ENCODE measurements around the gene CFP. TPM values are rescaled to one million over a fixed set of nuclear protein-coding genes. Genes with fewer than 3 reads are reported as not detected.

CFP gene
- total and polyA plus RNA-seq, 5 donors from 2014 or later = 6.2 to 18.7 (median 11.7) TPM

DNA sequence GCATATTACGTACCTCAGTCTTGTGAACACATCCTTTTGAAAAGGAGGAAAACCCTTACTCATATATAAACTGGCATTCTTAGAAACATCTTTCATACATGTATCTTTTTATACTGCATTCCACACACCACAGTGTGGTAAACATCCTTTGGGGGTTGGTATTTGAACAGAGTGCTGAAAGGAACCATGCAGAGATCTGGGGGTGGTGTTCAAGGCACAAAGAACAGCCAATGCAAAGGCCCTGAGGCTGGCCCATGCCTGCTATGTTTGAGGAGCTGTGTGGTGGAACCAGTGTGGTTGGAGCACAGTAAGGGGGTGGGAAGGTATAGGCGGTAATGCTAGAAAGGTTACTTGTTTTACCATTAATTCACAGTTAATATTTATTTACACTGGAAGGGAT is 18.6 kb upstream of the CFP start:
- H3K27ac ChIP-seq (ENCODE audit: insufficient read depth, low read length, poor library complexity, severe bottlenecking) = peak overlapping the region; percentile 23
- H3K27me3 Mint-ChIP-seq = no peaks in the 10 kb centered on the region
- H3K9me3 ChIP-seq (ENCODE audit: control insufficient read depth in 2 of 2, low read length in 2 of 2) = no peaks in the 10 kb centered on the region
- H3K4me3 Mint-ChIP-seq = peak overlapping the region; percentile 88 to 93 (median 90)
- H3K27ac Mint-ChIP-seq = peak overlapping the region; percentile 21 to 84 (median 43)
- peak overlapping the region; percentile 75 for H3K4me3 ChIP-seq (ENCODE audit: low read depth, low read length)
- H3K4me1 Mint-ChIP-seq = peaks cover 8 to 66% (median 35%) of the 10 kb centered on the region in 4 donors
- no peaks in the 10 kb centered on the region for H3K27me3 ChIP-seq (ENCODE audit: control insufficient read depth, insufficient read depth, low read length)
- DNase-seq (peak in 1 of 3 donors; percentile 68), ATAC-seq (ENCODE audit: low read depth in 2 of 2) (no peak)
- no peaks in the 10 kb centered on the region for H3K9me3 Mint-ChIP-seq
- peaks cover 3% of the 10 kb centered on the region for H3K36me3 Mint-ChIP-seq
- H3K4me1 ChIP-seq (ENCODE audit: control insufficient read depth, insufficient read depth, low read length, poor library complexity, severe bottlenecking) = peaks cover 31% of the 10 kb centered on the region
- H3K36me3 ChIP-seq (ENCODE audit: control insufficient read depth, insufficient read depth, low read length) = peaks cover 7% of the 10 kb centered on the region

DNA sequence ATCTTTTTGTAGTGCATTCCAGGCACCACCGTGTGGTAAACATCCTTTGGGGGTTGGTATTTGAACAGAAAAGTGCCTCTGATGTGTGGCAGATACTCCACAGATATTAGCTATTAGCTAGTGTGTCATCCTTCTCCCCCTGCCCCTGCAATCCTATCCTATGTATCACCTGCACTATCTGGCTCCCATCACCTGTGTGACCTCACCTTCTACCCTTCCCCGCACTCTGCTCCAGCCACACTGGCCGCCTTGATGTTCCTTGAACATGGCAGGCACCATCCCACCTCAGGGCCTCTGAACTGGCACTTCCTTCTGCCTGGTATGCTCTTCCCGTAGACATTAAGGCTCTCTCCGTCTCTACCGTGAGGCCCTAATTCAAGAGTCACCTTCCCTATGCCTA is 16.9 kb upstream of the CFP start:
- H3K27me3 ChIP-seq (ENCODE audit: control insufficient read depth, insufficient read depth, low read length) = no peaks in the 10 kb centered on the region
- no peak overlapping the region for H3K27ac ChIP-seq (ENCODE audit: insufficient read depth, low read length, poor library complexity, severe bottlenecking)
- Mint-ChIP-seq H3K27ac (peak overlapping the region in 1 of 3 donors; percentile 70), H3K27me3 (no peaks in the 10 kb centered on the region), H3K4me1 (peaks cover 8 to 63% (median 33%) of the 10 kb centered on the region in 4 donors), H3K4me3 (peak overlapping the region in 3 of 4 donors; percentile 6 to 93 (median 58)), H3K36me3 (peaks cover 3% of the 10 kb centered on the region), H3K9me3 (no peaks in the 10 kb centered on the region)
- no peaks in the 10 kb centered on the region for H3K9me3 ChIP-seq (ENCODE audit: control insufficient read depth in 2 of 2, low read length in 2 of 2)
- no peak for DNase-seq
- H3K36me3 ChIP-seq (ENCODE audit: control insufficient read depth, insufficient read depth, low read length) = peaks cover 8% of the 10 kb centered on the region
- no peak for ATAC-seq (ENCODE audit: low read depth in 2 of 2)
- no peak overlapping the region for H3K4me3 ChIP-seq (ENCODE audit: low read depth, low read length)
- peaks cover 30% of the 10 kb centered on the region for H3K4me1 ChIP-seq (ENCODE audit: control insufficient read depth, insufficient read depth, low read length, poor library complexity, severe bottlenecking)

DNA sequence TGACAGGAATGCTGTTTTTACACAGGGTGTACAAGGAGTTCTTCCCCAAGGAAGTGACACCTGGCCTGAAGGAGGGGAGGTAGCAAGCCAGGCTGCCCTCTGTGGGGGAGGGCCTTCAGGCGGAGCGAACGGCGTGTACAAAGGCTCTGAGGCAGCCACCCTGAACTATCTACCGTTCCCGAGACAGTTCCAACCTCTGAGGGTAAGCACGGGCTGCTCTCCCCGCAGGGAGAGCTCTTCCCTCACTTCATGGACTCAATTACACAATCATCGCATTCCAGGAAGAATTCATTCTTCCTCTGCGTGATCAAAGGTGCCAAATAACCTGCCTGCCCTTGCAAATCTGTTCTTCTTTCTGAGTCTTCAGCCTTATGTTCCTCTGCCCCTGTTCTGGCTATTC is 15.8 kb upstream of the CFP start:
- no peak overlapping the region for H3K4me3 ChIP-seq (ENCODE audit: low read depth, low read length)
- ATAC-seq (ENCODE audit: low read depth in 2 of 2) (no peak), DNase-seq (no peak)
- peaks cover 25% of the 10 kb centered on the region for H3K4me1 ChIP-seq (ENCODE audit: control insufficient read depth, insufficient read depth, low read length, poor library complexity, severe bottlenecking)
- Mint-ChIP-seq H3K36me3 (peaks cover 7% of the 10 kb centered on the region), H3K9me3 (no peaks in the 10 kb centered on the region), H3K27me3 (no peaks in the 10 kb centered on the region), H3K4me3 (no peak overlapping the region), H3K27ac (peak overlapping the region in 1 of 3 donors; percentile 11), H3K4me1 (peaks cover 1 to 55% (median 25%) of the 10 kb centered on the region in 4 donors)
- no peaks in the 10 kb centered on the region for H3K9me3 ChIP-seq (ENCODE audit: control insufficient read depth in 2 of 2, low read length in 2 of 2)
- H3K36me3 ChIP-seq (ENCODE audit: control insufficient read depth, insufficient read depth, low read length) = peaks cover 18% of the 10 kb centered on the region
- no peaks in the 10 kb centered on the region for H3K27me3 ChIP-seq (ENCODE audit: control insufficient read depth, insufficient read depth, low read length)
- no peak overlapping the region for H3K27ac ChIP-seq (ENCODE audit: insufficient read depth, low read length, poor library complexity, severe bottlenecking)

DNA sequence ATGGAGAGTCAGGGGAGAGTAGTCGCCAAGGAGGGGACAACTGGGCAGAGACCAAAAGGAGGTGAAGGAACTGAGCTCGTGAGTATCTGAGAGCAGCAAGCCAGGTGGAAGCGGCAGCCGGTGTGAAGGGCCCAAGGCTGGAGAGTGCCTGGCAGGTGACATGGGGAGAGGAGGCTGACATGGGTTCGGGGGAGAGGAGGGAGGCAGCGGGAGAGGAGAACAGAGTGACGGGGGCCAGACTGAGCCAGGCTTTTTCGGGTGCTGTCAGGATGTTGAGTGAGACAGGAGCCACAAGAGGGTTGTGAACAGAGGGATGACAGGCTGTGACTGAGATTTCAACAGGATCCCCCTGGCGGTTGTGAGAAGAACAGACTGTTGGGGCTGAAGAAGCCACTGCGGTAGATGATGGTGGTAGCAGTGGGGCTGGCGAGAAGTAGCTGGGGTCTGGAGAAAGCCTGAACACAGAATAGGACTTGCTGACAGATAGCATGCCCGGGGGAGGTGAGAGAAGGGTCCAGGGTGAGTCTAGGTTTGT is 14.9 kb upstream of the CFP start:
- Histone ChIP-seq H3K27me3 (ENCODE audit: control insufficient read depth, insufficient read depth, low read length) (no peaks in the 10 kb centered on the region), H3K27ac (ENCODE audit: insufficient read depth, low read length, poor library complexity, severe bottlenecking) (no peak overlapping the region), H3K36me3 (ENCODE audit: control insufficient read depth, insufficient read depth, low read length) (peaks cover 24% of the 10 kb centered on the region), H3K9me3 (ENCODE audit: control insufficient read depth in 2 of 2, low read length in 2 of 2) (no peaks in the 10 kb centered on the region), H3K4me3 (ENCODE audit: low read depth, low read length) (no peak overlapping the region), H3K4me1 (ENCODE audit: control insufficient read depth, insufficient read depth, low read length, poor library complexity, severe bottlenecking) (peaks cover 25% of the 10 kb centered on the region)
- Mint-ChIP-seq H3K4me1 (peaks cover 4 to 55% (median 28%) of the 10 kb centered on the region in 4 donors), H3K36me3 (peaks cover 16% of the 10 kb centered on the region), H3K9me3 (no peaks in the 10 kb centered on the region), H3K27me3 (no peaks in the 10 kb centered on the region), H3K27ac (peak overlapping the region; percentile 33 to 78 (median 52)), H3K4me3 (peak overlapping the region in 2 of 4 donors; percentile 17 to 67)
- ATAC-seq (ENCODE audit: low read depth in 2 of 2) (no peak), DNase-seq (no peak)

DNA sequence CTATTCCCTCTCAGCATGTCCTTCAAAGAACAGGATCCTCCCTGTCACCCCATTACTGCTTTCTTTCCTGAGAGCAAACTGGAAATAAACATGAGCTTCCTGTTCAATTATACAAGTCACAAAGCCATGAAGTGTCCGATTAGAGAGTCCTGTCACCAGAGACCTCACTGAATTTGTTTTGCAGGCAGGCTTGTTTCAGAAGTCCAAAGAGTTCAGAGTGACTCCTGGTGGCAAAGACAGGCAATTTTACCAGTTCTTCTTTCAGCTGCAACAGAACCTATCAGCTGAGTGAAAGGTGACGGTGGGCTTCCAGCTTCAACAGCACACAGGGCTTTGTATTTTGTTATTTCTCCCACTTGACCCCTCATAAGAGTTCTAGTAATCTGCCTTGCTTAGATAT is 14.2 kb upstream of the CFP start:
- Histone ChIP-seq H3K4me1 (ENCODE audit: control insufficient read depth, insufficient read depth, low read length, poor library complexity, severe bottlenecking) (peaks cover 19% of the 10 kb centered on the region), H3K4me3 (ENCODE audit: low read depth, low read length) (no peak overlapping the region), H3K9me3 (ENCODE audit: control insufficient read depth in 2 of 2, low read length in 2 of 2) (no peaks in the 10 kb centered on the region), H3K36me3 (ENCODE audit: control insufficient read depth, insufficient read depth, low read length) (peaks cover 26% of the 10 kb centered on the region), H3K27me3 (ENCODE audit: control insufficient read depth, insufficient read depth, low read length) (no peaks in the 10 kb centered on the region), H3K27ac (ENCODE audit: insufficient read depth, low read length, poor library complexity, severe bottlenecking) (no peak overlapping the region)
- Mint-ChIP-seq H3K27ac (peak overlapping the region in 1 of 3 donors; percentile 33), H3K27me3 (no peaks in the 10 kb centered on the region), H3K4me1 (peaks cover 5 to 48% (median 28%) of the 10 kb centered on the region in 4 donors), H3K4me3 (no peak overlapping the region), H3K36me3 (peaks cover 19% of the 10 kb centered on the region), H3K9me3 (no peaks in the 10 kb centered on the region)
- DNase-seq (peak in 1 of 3 donors; percentile 41), ATAC-seq (ENCODE audit: low read depth in 2 of 2) (no peak)

DNA sequence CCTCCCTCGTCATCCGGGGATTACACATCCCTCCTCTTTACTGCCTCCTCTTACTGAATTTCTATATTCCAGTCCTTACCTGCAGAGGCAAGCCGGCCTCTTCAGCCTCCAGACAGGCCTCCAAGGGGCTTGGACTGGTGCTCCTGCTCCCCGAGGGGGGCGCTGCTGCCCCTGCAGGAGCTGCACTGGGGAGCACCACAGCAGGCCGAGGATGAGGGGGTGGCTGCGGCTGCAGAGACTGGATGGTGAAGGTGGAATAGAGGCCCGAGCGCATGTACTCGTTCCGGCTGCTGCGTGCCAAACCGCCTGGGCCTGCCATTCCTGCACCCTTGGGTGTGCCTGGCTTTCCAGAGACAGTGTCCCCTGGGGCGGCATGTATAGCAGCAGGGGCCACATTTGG is 9.1 kb upstream of the CFP start:
- no peaks in the 10 kb centered on the region for H3K9me3 Mint-ChIP-seq
- Histone ChIP-seq H3K4me3 (ENCODE audit: low read depth, low read length) (no peak overlapping the region), H3K36me3 (ENCODE audit: control insufficient read depth, insufficient read depth, low read length) (peaks cover 52% of the 10 kb centered on the region), H3K9me3 (ENCODE audit: control insufficient read depth in 2 of 2, low read length in 2 of 2) (no peaks in the 10 kb centered on the region), H3K4me1 (ENCODE audit: control insufficient read depth, insufficient read depth, low read length, poor library complexity, severe bottlenecking) (peaks cover 4% of the 10 kb centered on the region), H3K27me3 (ENCODE audit: control insufficient read depth, insufficient read depth, low read length) (no peaks in the 10 kb centered on the region), H3K27ac (ENCODE audit: insufficient read depth, low read length, poor library complexity, severe bottlenecking) (no peak overlapping the region)
- H3K36me3 Mint-ChIP-seq = peaks cover 30% of the 10 kb centered on the region
- peaks cover 3 to 18% (median 5%) of the 10 kb centered on the region in 4 donors for H3K4me1 Mint-ChIP-seq
- ATAC-seq (ENCODE audit: low read depth in 2 of 2) (no peak), DNase-seq (no peak)
- H3K4me3 Mint-ChIP-seq = peak overlapping the region in 1 of 4 donors; percentile 66
- H3K27ac Mint-ChIP-seq = peak overlapping the region in 1 of 3 donors; percentile 34
- H3K27me3 Mint-ChIP-seq = no peaks in the 10 kb centered on the region

DNA sequence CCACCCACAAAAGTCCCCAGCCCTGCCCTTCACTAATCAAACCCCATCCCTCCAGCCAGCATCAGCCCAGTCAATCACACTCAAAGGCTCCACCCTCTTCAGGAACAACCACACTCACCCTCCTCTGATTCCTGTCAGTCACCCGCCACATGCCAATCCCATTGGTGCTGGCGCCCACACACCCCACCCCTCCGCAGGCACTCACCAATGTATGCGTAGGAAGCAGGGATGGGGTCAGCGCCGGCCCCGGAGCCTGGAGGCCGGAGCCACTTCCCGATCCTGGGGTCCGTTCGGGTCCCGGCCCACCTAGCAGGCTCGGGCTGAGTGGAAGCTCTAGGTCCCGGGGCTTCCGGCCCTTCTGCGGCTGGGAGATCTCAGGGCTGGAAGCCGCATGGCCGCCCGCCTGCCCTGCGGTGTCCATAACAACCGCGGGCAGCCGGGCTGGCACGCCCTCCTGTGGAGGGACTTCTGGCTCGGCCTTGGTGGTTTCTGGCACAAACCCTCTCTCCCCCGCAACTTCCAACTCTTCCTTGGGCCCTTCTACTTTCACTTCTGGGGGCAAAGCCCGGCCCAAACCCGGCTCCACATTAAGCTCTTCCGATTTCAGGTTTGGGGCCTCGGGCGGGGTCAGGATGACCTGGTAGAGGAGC is 7.9 kb upstream of the CFP start:
- no peak overlapping the region for H3K4me3 ChIP-seq (ENCODE audit: low read depth, low read length)
- peak overlapping the region; percentile 34 to 83 (median 66) for H3K27ac Mint-ChIP-seq
- ATAC-seq (ENCODE audit: low read depth in 2 of 2) (peak; percentile 72 to 75), DNase-seq (peak in 2 of 3 donors; percentile 25 to 39)
- H3K36me3 Mint-ChIP-seq = peaks cover 27% of the 10 kb centered on the region
- no peaks in the 10 kb centered on the region for H3K9me3 Mint-ChIP-seq
- peaks cover 3% of the 10 kb centered on the region for H3K4me1 ChIP-seq (ENCODE audit: control insufficient read depth, insufficient read depth, low read length, poor library complexity, severe bottlenecking)
- peak overlapping the region in 3 of 4 donors; percentile 52 to 66 (median 66) for H3K4me3 Mint-ChIP-seq
- peaks cover 51% of the 10 kb centered on the region for H3K36me3 ChIP-seq (ENCODE audit: control insufficient read depth, insufficient read depth, low read length)
- no peaks in the 10 kb centered on the region for H3K9me3 ChIP-seq (ENCODE audit: control insufficient read depth in 2 of 2, low read length in 2 of 2)
- H3K27me3 Mint-ChIP-seq = no peaks in the 10 kb centered on the region
- H3K4me1 Mint-ChIP-seq = peaks cover 3 to 15% (median 5%) of the 10 kb centered on the region in 4 donors
- no peak overlapping the region for H3K27ac ChIP-seq (ENCODE audit: insufficient read depth, low read length, poor library complexity, severe bottlenecking)
- no peaks in the 10 kb centered on the region for H3K27me3 ChIP-seq (ENCODE audit: control insufficient read depth, insufficient read depth, low read length)
